Vagina (tissue), 2 donors: ENCODE data around the gene PROKR2.

Source experiments
- CTCF ChIP-seq, 3 experiments: fragments of 450-650 bp in 2 of 3; fragments of 200-600 bp in 1 of 3; sonication (generic) in 1 of 3; IDR thresholded peaks; one replicate each; pipeline ENCODE4 v1.5.1; 2017 to 2019; ENCODE audit warnings: antibody characterized with exemption in 3 of 3, mild to moderate bottlenecking in 2 of 3, moderate library complexity in 2 of 3
- POLR2A ChIP-seq, 2 donors: fragments of 450-650 bp; IDR thresholded peaks; one replicate each; pipeline ENCODE4 v1.6.1; 2017; ENCODE audit warnings: antibody characterized with exemption in 2 of 2, mild to moderate bottlenecking in 2 of 2, moderate library complexity in 2 of 2

- TF ChIP-seq CTCF (IDR thresholded peaks at IDR 0.05): no peak
- TF ChIP-seq POLR2A (IDR thresholded peaks at IDR 0.05): no peak
Observed at GRCh38 chr20:5315807-5316187, 957 bp downstream of the PROKR2 start.
